ENCODE measurements around the gene ZNF771. TPM values are rescaled to one million over a fixed set of nuclear protein-coding genes. Genes with fewer than 3 reads are reported as not detected.

Gene ZNF771
- total and polyA plus RNA-seq, 2 experiments from 2014 or later, result 10.8 to 12.0 TPM

DNA sequence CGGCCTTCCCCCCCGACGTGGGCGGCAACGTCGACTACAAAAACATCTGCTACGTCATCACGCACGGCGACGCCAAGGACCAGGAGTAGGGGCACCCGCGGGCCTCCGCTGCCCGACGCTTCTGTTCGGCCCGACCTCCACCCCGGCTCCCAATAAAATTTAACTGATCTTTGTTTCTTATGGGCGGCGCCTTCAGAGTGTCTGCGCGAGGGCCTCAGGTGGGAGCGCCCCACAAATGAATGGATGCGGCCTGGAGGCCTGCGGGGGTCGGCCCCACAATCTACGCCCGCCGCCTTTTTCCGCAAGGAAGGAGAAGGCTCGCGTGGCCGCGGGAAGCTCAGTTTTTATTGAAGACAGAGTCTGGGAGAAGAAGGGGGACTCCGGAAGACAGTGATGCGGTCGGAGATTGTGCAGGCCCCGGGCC, 29.6 kb upstream of the ZNF771 start:
- no peaks in the 10 kb centered on the region for H3K36me3 ChIP-seq (ENCODE audit: insufficient read depth)
- TF ChIP-seq EZH2 (IDR thresholded peaks at IDR 0.05; ENCODE audit: low read depth, unreplicated experiment) (no peak), STAT1 (IDR thresholded peaks at IDR 0.05; ENCODE audit: unreplicated experiment) (no peak), ZNF114 (CRISPR knock-in tag; IDR thresholded peaks at IDR 0.05) (no peak), JUNB (IDR thresholded peaks at IDR 0.05; ENCODE audit: unreplicated experiment) (no peak), NANOG (IDR thresholded peaks at IDR 0.05; ENCODE audit: borderline replicate concordance) (no peak), CREB1 (CRISPR knock-in tag; IDR thresholded peaks at IDR 0.05; ENCODE audit: low read depth) (peak; percentile 92), EZH2phosphoT487 (IDR thresholded peaks at IDR 0.05; ENCODE audit: unreplicated experiment) (no peak), POLR2AphosphoS5 (IDR thresholded peaks at IDR 0.05; ENCODE audit: low read depth) (peak; percentile 59)
- TF ChIP-seq, protein P1, sequence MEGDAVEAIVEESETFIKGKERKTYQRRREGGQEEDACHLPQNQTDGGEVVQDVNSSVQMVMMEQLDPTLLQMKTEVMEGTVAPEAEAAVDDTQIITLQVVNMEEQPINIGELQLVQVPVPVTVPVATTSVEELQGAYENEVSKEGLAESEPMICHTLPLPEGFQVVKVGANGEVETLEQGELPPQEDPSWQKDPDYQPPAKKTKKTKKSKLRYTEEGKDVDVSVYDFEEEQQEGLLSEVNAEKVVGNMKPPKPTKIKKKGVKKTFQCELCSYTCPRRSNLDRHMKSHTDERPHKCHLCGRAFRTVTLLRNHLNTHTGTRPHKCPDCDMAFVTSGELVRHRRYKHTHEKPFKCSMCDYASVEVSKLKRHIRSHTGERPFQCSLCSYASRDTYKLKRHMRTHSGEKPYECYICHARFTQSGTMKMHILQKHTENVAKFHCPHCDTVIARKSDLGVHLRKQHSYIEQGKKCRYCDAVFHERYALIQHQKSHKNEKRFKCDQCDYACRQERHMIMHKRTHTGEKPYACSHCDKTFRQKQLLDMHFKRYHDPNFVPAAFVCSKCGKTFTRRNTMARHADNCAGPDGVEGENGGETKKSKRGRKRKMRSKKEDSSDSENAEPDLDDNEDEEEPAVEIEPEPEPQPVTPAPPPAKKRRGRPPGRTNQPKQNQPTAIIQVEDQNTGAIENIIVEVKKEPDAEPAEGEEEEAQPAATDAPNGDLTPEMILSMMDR (conservative IDR thresholded peaks at IDR 0.05; ENCODE audit: low read depth in 2 of 2), result no peak
- TF ChIP-seq, protein P2, sequence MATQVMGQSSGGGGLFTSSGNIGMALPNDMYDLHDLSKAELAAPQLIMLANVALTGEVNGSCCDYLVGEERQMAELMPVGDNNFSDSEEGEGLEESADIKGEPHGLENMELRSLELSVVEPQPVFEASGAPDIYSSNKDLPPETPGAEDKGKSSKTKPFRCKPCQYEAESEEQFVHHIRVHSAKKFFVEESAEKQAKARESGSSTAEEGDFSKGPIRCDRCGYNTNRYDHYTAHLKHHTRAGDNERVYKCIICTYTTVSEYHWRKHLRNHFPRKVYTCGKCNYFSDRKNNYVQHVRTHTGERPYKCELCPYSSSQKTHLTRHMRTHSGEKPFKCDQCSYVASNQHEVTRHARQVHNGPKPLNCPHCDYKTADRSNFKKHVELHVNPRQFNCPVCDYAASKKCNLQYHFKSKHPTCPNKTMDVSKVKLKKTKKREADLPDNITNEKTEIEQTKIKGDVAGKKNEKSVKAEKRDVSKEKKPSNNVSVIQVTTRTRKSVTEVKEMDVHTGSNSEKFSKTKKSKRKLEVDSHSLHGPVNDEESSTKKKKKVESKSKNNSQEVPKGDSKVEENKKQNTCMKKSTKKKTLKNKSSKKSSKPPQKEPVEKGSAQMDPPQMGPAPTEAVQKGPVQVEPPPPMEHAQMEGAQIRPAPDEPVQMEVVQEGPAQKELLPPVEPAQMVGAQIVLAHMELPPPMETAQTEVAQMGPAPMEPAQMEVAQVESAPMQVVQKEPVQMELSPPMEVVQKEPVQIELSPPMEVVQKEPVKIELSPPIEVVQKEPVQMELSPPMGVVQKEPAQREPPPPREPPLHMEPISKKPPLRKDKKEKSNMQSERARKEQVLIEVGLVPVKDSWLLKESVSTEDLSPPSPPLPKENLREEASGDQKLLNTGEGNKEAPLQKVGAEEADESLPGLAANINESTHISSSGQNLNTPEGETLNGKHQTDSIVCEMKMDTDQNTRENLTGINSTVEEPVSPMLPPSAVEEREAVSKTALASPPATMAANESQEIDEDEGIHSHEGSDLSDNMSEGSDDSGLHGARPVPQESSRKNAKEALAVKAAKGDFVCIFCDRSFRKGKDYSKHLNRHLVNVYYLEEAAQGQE (IDR thresholded peaks at IDR 0.05; ENCODE audit: unreplicated experiment), result no peak
- Mint-ChIP-seq H3K9me3 (no peaks in the 10 kb centered on the region; the same call in none of the 3 replicates), H3K4me3 (peak overlapping the region; percentile 93), H3K27me3 (ENCODE audit: insufficient read depth, low read depth, poor library complexity) (peaks cover 24% of the 10 kb centered on the region), H3K4me1 (peaks cover 24% of the 10 kb centered on the region), H3K27ac (peak overlapping the region; percentile 100), H3K36me3 (ENCODE audit: low read depth) (peaks cover 3% of the 10 kb centered on the region; the same call in 2 of the 3 replicates)
- peak overlapping the region; percentile 93 for H2AFZ ChIP-seq
- no peaks in the 10 kb centered on the region for H4K20me1 ChIP-seq (replicated peaks; ENCODE audit: insufficient read depth)
- ATAC-seq (no peak; the same call in 2 of the 3 replicates), DNase-seq (ENCODE audit: low spot score) (peak; percentile 93)
- H3K4me2 ChIP-seq, result peak overlapping the region; percentile 99
- H3F3A ChIP-seq (replicated peaks; ENCODE audit: low read depth), result peaks cover 24% of the 10 kb centered on the region
- no peaks in the 10 kb centered on the region for H3K27me3 ChIP-seq (ENCODE audit: insufficient read depth)
- peak overlapping the region; percentile 94 for H3K4me3 ChIP-seq
- peaks cover 11% of the 10 kb centered on the region for H3K4me1 ChIP-seq (ENCODE audit: insufficient read depth)
- peak overlapping the region; percentile 100 for H3K27ac ChIP-seq (ENCODE audit: low read depth)
- H3K9me2 ChIP-seq (ENCODE audit: insufficient read depth), result no peaks in the 10 kb centered on the region
- 0 out of 2 replicates have a peak, but pooled peaks cover 4% of the 10 kb centered on the region for H3K79me2 ChIP-seq (replicated peaks; ENCODE audit: insufficient read depth)
